Tibial nerve (tissue), 4 donors: ENCODE results near the gene PABPC1L2A. TPM values are rescaled to one million over a fixed set of nuclear protein-coding genes. Genes with fewer than 3 reads are reported as not detected.
"Not testable (repeated sequence)": the region's sequence is repeated elsewhere in the genome, so short reads cannot be mapped to it uniquely, and the experiment has no call there.

Experiments
- DNase-seq, 2 donors: peaks; one replicate each; pipeline ENCODE4 v3.0.0-alpha.2; 2019; ENCODE audit warnings: low spot score in 2 of 2
- H3K27ac ChIP-seq, 4 donors: fragments of 200-600 bp; sonication (generic) in 3 of 4; one replicate each; pipeline ENCODE4 v1.5.1; 2017 to 2019; ENCODE audit warnings: mild to moderate bottlenecking in 1 of 4
- H3K27me3 ChIP-seq, 2 donors: fragments of 200-600 bp; sonication (generic) in 1 of 2; one replicate each; pipeline versions ENCODE4 v1.5.1 to v1.6.0; 2017 to 2019
- H3K36me3 ChIP-seq, 3 donors: fragments of 200-600 bp; sonication (generic); one replicate each; pipeline ENCODE4 v1.5.1; 2018 to 2019
- H3K4me1 ChIP-seq, 4 donors: fragments of 200-600 bp; sonication (generic) in 3 of 4; one replicate each; pipeline ENCODE4 v1.5.1; 2017 to 2019
- H3K4me3 ChIP-seq, 4 donors: fragments of 200-600 bp; sonication (generic) in 3 of 4; one replicate each; pipeline ENCODE4 v1.5.1; 2017 to 2019; ENCODE audit warnings: mild to moderate bottlenecking in 1 of 4, moderate library complexity in 1 of 4
- H3K9me3 ChIP-seq, 4 donors: fragments of 200-600 bp; sonication (generic) in 3 of 4; one replicate each; pipeline ENCODE4 v1.5.1; 2017 to 2019
- EP300 ChIP-seq, 2 donors: sonication (generic); formaldehyde crosslinking; IDR thresholded peaks; one replicate each; pipeline ENCODE4 v1.6.1; 2017; ENCODE audit warnings: antibody characterized with exemption in 2 of 2, mild to moderate bottlenecking in 1 of 2
- POLR2A ChIP-seq, 2 donors: fragments of 450-650 bp; IDR thresholded peaks; one replicate each; pipeline ENCODE4 v1.6.1; 2017; ENCODE audit warnings: antibody characterized with exemption in 2 of 2, mild to moderate bottlenecking in 2 of 2, moderate library complexity in 2 of 2
- WGBS, 2 donors: methylation state at CpG; one replicate each; pipeline ENCODE4 v1.1.5; 2018; 5-methylcytosine and 5-hydroxymethylcytosine counted together
- total RNA-seq, 4 donors: library from RNA; depleted of rRNA; stranded (reverse); fragments of >200 nt; gene quantifications; one replicate each; pipeline ENCODE4 v1.1.0, GENCODE V29; 2016
- TF ChIP-seq, protein P1 (sequence below), 5 experiments: fragments of 200-600 bp in 3 of 5; fragments of 450-650 bp in 2 of 5; sonication (generic) in 3 of 5; IDR thresholded peaks; one replicate each; pipeline ENCODE4 v1.5.1; 2016 to 2019; ENCODE audit warnings: antibody characterized with exemption in 5 of 5, mild to moderate bottlenecking in 3 of 5, moderate library complexity in 2 of 5

PABPC1L2A gene
- total RNA-seq = not detected

DNA sequence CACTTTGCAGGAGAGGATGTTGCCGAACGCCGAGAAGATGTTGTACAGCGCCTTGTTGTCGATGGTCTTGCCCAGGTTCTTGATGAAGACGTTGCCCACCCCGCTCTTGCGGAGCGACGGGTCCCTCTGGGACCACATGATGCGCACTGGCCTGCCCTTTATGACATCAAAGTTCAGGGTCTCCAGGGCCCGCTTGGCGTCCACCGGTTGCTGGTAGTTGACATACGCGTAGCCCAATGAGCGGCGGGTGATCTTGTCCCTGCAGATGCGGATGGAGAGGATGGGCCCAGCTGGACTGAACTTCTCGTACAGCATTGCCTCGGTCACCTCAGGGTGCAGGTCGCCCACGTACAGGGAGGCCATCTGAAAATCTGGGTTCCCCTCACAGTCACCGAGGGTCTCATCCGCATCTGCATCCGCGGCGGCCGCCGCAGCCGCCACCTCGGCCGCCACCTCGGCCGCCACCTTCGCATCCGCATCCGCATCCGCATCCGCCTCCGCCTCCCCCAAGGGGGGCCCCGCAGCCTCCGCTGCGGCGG is at the start of gene PABPC1L2A:
Gene PABPC1L2A, minus strand, starts transcription at position 489 of the 539 bp plus-strand sequence. Its CDS starts 126 bp downstream, at position 363.
- peaks cover 0 to 17% of the 10 kb centered on the region in 2 donors for H3K27me3 ChIP-seq
- not testable (repeated sequence) for DNase-seq, H3K4me1 ChIP-seq, H3K27ac ChIP-seq, H3K9me3 ChIP-seq, H3K4me3 ChIP-seq, H3K36me3 ChIP-seq
- WGBS, 2 donors = no CpG with 5 or more reads among the region's 45 CpGs

DNA sequence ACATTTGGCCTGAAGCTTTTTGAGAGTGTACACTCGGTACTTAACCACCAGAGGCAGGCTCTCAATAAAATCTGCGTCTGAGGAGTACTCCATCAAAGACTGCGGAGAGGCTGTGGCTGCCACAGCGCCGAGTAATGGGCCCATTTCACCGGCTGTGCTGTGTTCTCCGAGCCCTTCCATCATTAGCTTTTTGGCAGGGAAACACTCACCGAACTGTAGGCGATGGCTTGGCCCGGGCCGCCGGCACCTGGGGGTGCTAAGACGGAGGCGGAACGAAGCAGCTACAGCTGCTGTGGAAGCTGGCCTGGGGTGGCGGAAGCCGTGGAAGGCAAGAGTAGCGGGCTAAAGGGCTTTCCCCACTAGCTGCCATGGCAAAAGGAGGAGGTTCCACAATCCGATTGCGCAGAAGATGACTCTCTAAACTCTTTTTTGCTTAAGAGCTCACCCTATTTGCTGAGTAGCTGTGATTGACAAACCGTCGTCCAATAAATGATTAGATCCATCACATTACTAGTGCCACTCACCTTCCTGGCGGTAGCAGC is 48.5 kb upstream of the PABPC1L2A start:
- no peaks in the 10 kb centered on the region for H3K4me1 ChIP-seq
- peak overlapping the region in 1 of 4 donors; percentile 12 for H3K4me3 ChIP-seq
- H3K36me3 ChIP-seq = no peaks in the 10 kb centered on the region
- TF ChIP-seq POLR2A (IDR thresholded peaks at IDR 0.05) (no peak), EP300 (IDR thresholded peaks at IDR 0.05) (no peak)
- TF ChIP-seq, protein P1, sequence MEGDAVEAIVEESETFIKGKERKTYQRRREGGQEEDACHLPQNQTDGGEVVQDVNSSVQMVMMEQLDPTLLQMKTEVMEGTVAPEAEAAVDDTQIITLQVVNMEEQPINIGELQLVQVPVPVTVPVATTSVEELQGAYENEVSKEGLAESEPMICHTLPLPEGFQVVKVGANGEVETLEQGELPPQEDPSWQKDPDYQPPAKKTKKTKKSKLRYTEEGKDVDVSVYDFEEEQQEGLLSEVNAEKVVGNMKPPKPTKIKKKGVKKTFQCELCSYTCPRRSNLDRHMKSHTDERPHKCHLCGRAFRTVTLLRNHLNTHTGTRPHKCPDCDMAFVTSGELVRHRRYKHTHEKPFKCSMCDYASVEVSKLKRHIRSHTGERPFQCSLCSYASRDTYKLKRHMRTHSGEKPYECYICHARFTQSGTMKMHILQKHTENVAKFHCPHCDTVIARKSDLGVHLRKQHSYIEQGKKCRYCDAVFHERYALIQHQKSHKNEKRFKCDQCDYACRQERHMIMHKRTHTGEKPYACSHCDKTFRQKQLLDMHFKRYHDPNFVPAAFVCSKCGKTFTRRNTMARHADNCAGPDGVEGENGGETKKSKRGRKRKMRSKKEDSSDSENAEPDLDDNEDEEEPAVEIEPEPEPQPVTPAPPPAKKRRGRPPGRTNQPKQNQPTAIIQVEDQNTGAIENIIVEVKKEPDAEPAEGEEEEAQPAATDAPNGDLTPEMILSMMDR (IDR thresholded peaks at IDR 0.05) = no peak
- WGBS, 2 donors = 44 to 64% methylated on average over 17 to 23 of the region's 23 CpGs
- H3K9me3 ChIP-seq = no peaks in the 10 kb centered on the region
- no peak overlapping the region for H3K27ac ChIP-seq
- no peak for DNase-seq
- no peaks in the 10 kb centered on the region for H3K27me3 ChIP-seq

- DNase-seq = no peak
- TF ChIP-seq, protein P1 (IDR thresholded peaks at IDR 0.05) = no peak
- no peak for TF ChIP-seq POLR2A (IDR thresholded peaks at IDR 0.05)
- TF ChIP-seq EP300 (IDR thresholded peaks at IDR 0.05) = no peak
- 87 to 93% methylated on average over 6 of the region's 6 CpGs for WGBS, 2 donors
- Histone ChIP-seq H3K4me3 (no peak overlapping the region), H3K36me3 (no peaks in the 10 kb centered on the region), H3K27ac (no peak overlapping the region), H3K4me1 (no peaks in the 10 kb centered on the region), H3K9me3 (no peaks in the 10 kb centered on the region), H3K27me3 (no peaks in the 10 kb centered on the region)
Observed at GRCh38 chrX:73126240-73126639, 46.9 kb upstream of the PABPC1L2A start.

- not testable (repeated sequence) for H3K27me3 ChIP-seq, H3K36me3 ChIP-seq, H3K27ac ChIP-seq, H3K4me3 ChIP-seq, DNase-seq, H3K9me3 ChIP-seq, H3K4me1 ChIP-seq
- WGBS, 2 donors = 83 to 93% methylated on average over 6 to 9 of the region's 9 CpGs
Observed at GRCh38 chrX:73099505-73099904, 20.2 kb upstream of the PABPC1L2A start.

GRCh38 chrX:73086766-73087165 is 7.5 kb upstream of the PABPC1L2A start:
- H3K9me3 ChIP-seq, H3K4me1 ChIP-seq, H3K27me3 ChIP-seq, H3K4me3 ChIP-seq, H3K27ac ChIP-seq, H3K36me3 ChIP-seq: not testable (repeated sequence)
- 23 to 64% methylated on average over 1 of the region's 1 CpG for WGBS, 2 donors
- DNase-seq = peak in 1 of 2 donors; percentile 4

GRCh38 chrX:73079884-73080283 is 572 bp upstream of the PABPC1L2A start:
- not testable (repeated sequence) for H3K27ac ChIP-seq, H3K4me1 ChIP-seq, DNase-seq, H3K9me3 ChIP-seq, H3K36me3 ChIP-seq, H3K4me3 ChIP-seq
- no CpG with 5 or more reads among the region's 44 CpGs for WGBS, 2 donors
- H3K27me3 ChIP-seq = peaks cover 0 to 11% of the 10 kb centered on the region in 2 donors

- H3K9me3 ChIP-seq, H3K36me3 ChIP-seq, H3K27ac ChIP-seq, DNase-seq, H3K4me3 ChIP-seq, H3K4me1 ChIP-seq: not testable (repeated sequence)
- H3K27me3 ChIP-seq = peaks cover 0 to 17% of the 10 kb centered on the region in 2 donors
- WGBS, 2 donors = no CpG with 5 or more reads among the region's 19 CpGs
Observed at GRCh38 chrX:73078597-73078996, 715 bp downstream of the PABPC1L2A start.

DNA sequence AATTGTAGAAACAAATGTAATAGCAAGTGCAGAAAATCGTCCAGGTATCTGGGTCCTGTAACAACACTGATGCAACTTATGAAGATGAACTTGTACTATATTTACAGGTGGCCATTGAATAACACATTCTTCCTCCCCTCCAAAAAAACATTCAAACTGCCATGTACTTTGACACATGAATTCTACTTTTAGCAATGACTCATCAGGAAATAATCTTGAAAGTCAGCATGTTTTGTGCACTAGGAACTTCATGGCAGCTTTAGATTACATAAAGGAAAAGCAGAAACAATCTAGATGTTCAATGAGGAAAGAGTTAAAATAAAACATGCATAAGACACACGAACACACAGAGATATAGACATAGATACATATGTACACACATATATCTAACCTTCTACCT is 2.5 kb downstream of the PABPC1L2A start:
- H3K27ac ChIP-seq = no peak overlapping the region
- H3K36me3 ChIP-seq = no peaks in the 10 kb centered on the region
- DNase-seq = no peak
- WGBS, 2 donors = 27 to 29% methylated on average over 2 of the region's 2 CpGs
- H3K4me3 ChIP-seq = no peak overlapping the region
- TF ChIP-seq, protein P1 (IDR thresholded peaks at IDR 0.05) = no peak
- TF ChIP-seq POLR2A (IDR thresholded peaks at IDR 0.05) (no peak), EP300 (IDR thresholded peaks at IDR 0.05) (no peak)
- H3K9me3 ChIP-seq = no peaks in the 10 kb centered on the region
- no peaks in the 10 kb centered on the region for H3K4me1 ChIP-seq
- peaks cover 0 to 17% of the 10 kb centered on the region in 2 donors for H3K27me3 ChIP-seq
